Measurements from ENCODE around the gene COL23A1. TPM values are rescaled to one million over a fixed set of nuclear protein-coding genes. Genes with fewer than 3 reads are reported as not detected.

COL23A1 gene
- total RNA-seq, 4 donors from 2014 or later: 2.5 to 3.4 (median 3.0) TPM

GRCh38 chr5:178325311-178325678 is 264.9 kb downstream of the COL23A1 start:
- no peak for DNase-seq (ENCODE audit: low spot score in 2 of 2)
- TF ChIP-seq POLR2A (IDR thresholded peaks at IDR 0.05) (no peak), CTCF (IDR thresholded peaks at IDR 0.05) (no peak)
- intact Hi-C loops (cut with DNase I; ENCODE audit: low total_unique reads): no loop called here
- no peak overlapping the region for H3K4me3 ChIP-seq (ENCODE audit: low read depth, poor library complexity, severe bottlenecking)
- whole genome bisulfite sequencing, 2 donors: 96 to 98% methylated on average over 6 of the region's 6 CpGs

- no peak for DNase-seq (ENCODE audit: low spot score in 2 of 2)
- intact Hi-C loops (cut with DNase I; ENCODE audit: low total_unique reads): no loop called here
- TF ChIP-seq CTCF (IDR thresholded peaks at IDR 0.05) (no peak), POLR2A (IDR thresholded peaks at IDR 0.05) (no peak)
- WGBS, 2 donors: 65 to 83% methylated on average over 23 to 31 of the region's 31 CpGs
- H3K4me3 ChIP-seq (ENCODE audit: low read depth, poor library complexity, severe bottlenecking): no peak overlapping the region
Observed at GRCh38 chr5:178324481-178325310, 265.5 kb downstream of the COL23A1 start.

GRCh38 chr5:178323961-178324360 is 266.2 kb downstream of the COL23A1 start:
- no peak overlapping the region for H3K4me3 ChIP-seq (ENCODE audit: low read depth, poor library complexity, severe bottlenecking)
- DNase-seq (ENCODE audit: low spot score in 2 of 2): no peak
- WGBS, 2 donors: 78 to 79% methylated on average over 7 of the region's 7 CpGs
- TF ChIP-seq POLR2A (IDR thresholded peaks at IDR 0.05): no peak
- no peak for TF ChIP-seq CTCF (IDR thresholded peaks at IDR 0.05)
- intact Hi-C loops (cut with DNase I; ENCODE audit: low total_unique reads): no loop called here

- intact Hi-C loops (cut with DNase I; ENCODE audit: low total_unique reads): no loop called here
- H3K4me3 ChIP-seq (ENCODE audit: low read depth, poor library complexity, severe bottlenecking): no peak overlapping the region
- TF ChIP-seq POLR2A (IDR thresholded peaks at IDR 0.05): no peak
- 67 to 78% methylated on average over 6 of the region's 6 CpGs for WGBS, 2 donors
- DNase-seq (ENCODE audit: low spot score in 2 of 2): no peak
Observed at GRCh38 chr5:178323541-178323865, 266.7 kb downstream of the COL23A1 start.

GRCh38 chr5:178322736-178323540 is 267.3 kb downstream of the COL23A1 start:
- H3K4me3 ChIP-seq (ENCODE audit: low read depth, poor library complexity, severe bottlenecking): no peak overlapping the region
- WGBS, 2 donors: 92 to 93% methylated on average over 14 of the region's 14 CpGs
- intact Hi-C loops (cut with DNase I; ENCODE audit: low total_unique reads): no loop called here
- TF ChIP-seq CTCF (IDR thresholded peaks at IDR 0.05) (no peak), POLR2A (IDR thresholded peaks at IDR 0.05) (no peak)
- no peak for DNase-seq (ENCODE audit: low spot score in 2 of 2)

GRCh38 chr5:178320281-178320855 is 269.8 kb downstream of the COL23A1 start:
- TF ChIP-seq CTCF (IDR thresholded peaks at IDR 0.05) (no peak), POLR2A (IDR thresholded peaks at IDR 0.05) (no peak)
- H3K4me3 ChIP-seq (ENCODE audit: low read depth, poor library complexity, severe bottlenecking): no peak overlapping the region
- 81 to 82% methylated on average over 17 to 18 of the region's 18 CpGs for WGBS, 2 donors
- intact Hi-C loops (cut with DNase I; ENCODE audit: low total_unique reads): no loop called here
- no peak for DNase-seq (ENCODE audit: low spot score in 2 of 2)

Data from lower leg skin (tissue), 4 donors.